RPMI7951 (cell line): Measurements from ENCODE around the gene PRSS50. TPM values are rescaled to one million over a fixed set of nuclear protein-coding genes. Genes with fewer than 3 reads are reported as not detected.
A peak's percentile ranks its signal among the peaks of the same experiment; 100 is the strongest.

Experiments
- DNase-seq: peaks from one replicate; pipeline ENCODE4 v3.0.0-alpha.2; 2012; ENCODE audit warnings: low read depth
- total RNA-seq: library from RNA; depleted of rRNA; stranded (reverse); fragments of >200 nt; shearing (Covaris generic); gene quantifications from 2 replicates; pipeline ENCODE4 v1.2.3, GENCODE V29; 2014; rRNA removed

The PRSS50 gene
- total RNA-seq, 1 experiment from 2014 or later, result not detected

- no peak for DNase-seq
These were observed 47.4 kb downstream of the PRSS50 start for GRCh38 chr3:46670000-46670890.

GRCh38 chr3:46669191-46669999, 48.3 kb downstream of the PRSS50 start:
- no peak for DNase-seq

GRCh38 chr3:46668591-46668990, 49.1 kb downstream of the PRSS50 start:
- no peak for DNase-seq

GRCh38 chr3:46668116-46668515, 49.6 kb downstream of the PRSS50 start:
- DNase-seq, result no peak

- DNase-seq, result no peak
These were observed 50.0 kb downstream of the PRSS50 start for GRCh38 chr3:46667657-46668056.

- DNase-seq, result no peak
These were observed 50.5 kb downstream of the PRSS50 start for GRCh38 chr3:46667061-46667621.

GRCh38 chr3:46666453-46666845, 51.2 kb downstream of the PRSS50 start:
- no peak for DNase-seq

GRCh38 chr3:46665763-46666452, 51.8 kb downstream of the PRSS50 start:
- no peak for DNase-seq

- no peak for DNase-seq
These were observed 52.5 kb downstream of the PRSS50 start for GRCh38 chr3:46664971-46665762.

GRCh38 chr3:46664188-46664970, 53.3 kb downstream of the PRSS50 start:
- no peak for DNase-seq

- peak; percentile 47 for DNase-seq
These were observed 54.0 kb downstream of the PRSS50 start for GRCh38 chr3:46663591-46664135.

GRCh38 chr3:46662771-46663551, 54.7 kb downstream of the PRSS50 start:
- peak; percentile 78 for DNase-seq

Other genes with a start within 250 kb of the PRSS50 start
- not detected in 2 replicates for gene RTP3, start 219.9 kb downstream of the PRSS50 start, total RNA-seq
- 0.12 and 0.59 TPM in 2 replicates for gene LRRC2, start 151.6 kb downstream of the PRSS50 start, total RNA-seq
- gene FAM240A, start 105.3 kb downstream of the PRSS50 start, total RNA-seq, result not detected in 2 replicates
- gene ALS2CL, start 24.2 kb downstream of the PRSS50 start, total RNA-seq, result 0.59 and 1.2 TPM in 2 replicates
- 0.10 TPM in 1 of 2 replicates, not detected in the other for gene TMIE, start 16.5 kb downstream of the PRSS50 start, total RNA-seq
- gene MYL3, start 145.6 kb upstream of the PRSS50 start, total RNA-seq, result not detected in 2 replicates
- gene PTH1R, start 159.9 kb upstream of the PRSS50 start, total RNA-seq, result not detected in 2 replicates